Fibroblast of pulmonary artery (primary cell): ENCODE data around the gene MDH1B.

Experiments used
- DNase-seq: peaks from one replicate; pipeline ENCODE4 v3.0.0-alpha.2; 2010; ENCODE audit warnings: low read depth
- H3K4me3 ChIP-seq: replicated peaks from 2 replicates; pipeline ENCODE4 v1.5.1; 2011; ENCODE audit warnings: low read depth, mild to moderate bottlenecking, control low read depth, low read length, moderate library complexity
- CTCF ChIP-seq: IDR thresholded peaks from 2 replicates; pipeline ENCODE4 v1.5.1; 2011; ENCODE audit warnings: mild to moderate bottlenecking, control low read depth, low read length, inconsistent platforms; ENCODE audit errors: missing control alignments

Gene MDH1B

DNA sequence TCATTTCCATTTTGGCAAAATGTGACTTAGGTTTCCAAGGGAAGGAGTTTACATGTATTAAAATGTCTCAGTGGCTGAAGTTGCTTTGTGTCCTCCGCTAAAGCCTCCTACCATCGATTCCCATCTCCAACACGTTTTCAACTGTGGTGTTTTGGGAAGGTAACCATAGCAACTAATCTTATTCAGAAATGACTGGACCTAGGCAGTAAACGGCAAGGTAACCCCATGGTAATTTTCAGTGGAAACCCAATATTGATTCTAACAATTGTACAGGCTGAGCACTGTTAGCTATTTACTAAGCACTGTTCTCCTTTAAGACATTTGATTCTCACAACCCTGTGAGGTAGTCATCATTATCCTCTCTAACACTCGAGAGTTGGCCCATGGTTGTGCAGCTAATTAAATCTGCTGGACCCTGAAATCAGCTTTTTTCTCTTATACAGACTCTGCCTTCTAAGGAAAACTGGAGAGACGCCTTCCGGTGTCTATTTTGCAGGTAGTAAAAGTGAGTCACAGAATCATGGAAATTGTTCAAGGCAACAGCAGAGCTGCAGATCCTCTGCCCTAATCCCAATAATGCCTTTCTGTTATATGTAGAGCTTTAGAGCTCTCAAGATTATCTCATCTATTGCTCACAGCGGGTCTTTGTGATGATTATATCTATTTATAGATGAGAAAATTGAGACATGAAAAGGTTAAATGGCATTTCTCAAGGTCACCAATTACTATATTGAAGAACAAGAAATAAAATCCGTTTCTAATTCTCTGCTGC is 36.5 kb upstream of the MDH1B start:
- TF ChIP-seq CTCF: no peak
- DNase-seq: no peak

DNA sequence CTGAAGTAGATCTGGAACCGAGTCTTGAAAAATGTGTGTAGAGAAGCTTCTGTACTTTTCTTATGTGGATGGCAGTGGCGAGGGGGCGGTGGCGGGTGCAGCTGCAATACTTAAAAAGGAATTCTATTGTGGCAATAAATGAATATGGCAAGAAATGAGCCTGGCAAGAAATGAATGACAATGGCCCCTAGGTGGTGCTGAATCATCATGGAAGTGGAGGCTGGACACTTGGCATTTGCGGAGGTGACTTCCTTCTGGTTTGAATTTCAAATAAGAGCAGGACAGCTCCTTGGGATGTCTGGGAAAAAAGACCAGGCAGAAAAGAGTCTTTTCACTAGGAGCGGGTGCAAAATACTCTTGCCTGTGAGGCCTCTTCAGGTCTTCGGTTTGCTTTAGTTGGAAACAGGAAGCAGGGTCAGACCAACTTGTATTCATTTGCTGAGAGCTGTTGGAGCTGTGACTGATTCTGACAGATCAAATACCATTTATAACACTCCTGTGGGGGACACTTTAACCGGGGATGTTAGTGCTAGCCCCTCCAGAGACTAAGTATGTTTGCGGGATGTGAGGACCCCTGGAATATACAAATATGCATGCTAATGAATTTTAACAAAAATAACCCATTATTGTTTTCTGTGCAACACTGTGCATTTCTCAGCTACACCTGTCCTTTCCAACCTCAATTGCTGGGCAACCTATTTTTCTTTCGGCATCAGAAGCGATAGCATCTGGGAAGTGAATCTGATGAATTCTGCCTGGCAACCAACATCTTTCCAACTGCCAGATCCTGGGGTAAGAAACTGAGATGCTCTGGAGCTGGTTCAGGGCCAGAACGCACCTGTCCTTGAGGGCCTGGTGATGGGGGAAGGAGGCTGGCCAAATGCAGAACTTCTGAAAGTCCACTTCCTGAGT is 35.6 kb upstream of the MDH1B start:
- peak; percentile 84 for DNase-seq
- peak; percentile 72 for TF ChIP-seq CTCF
- no peak overlapping the region for H3K4me3 ChIP-seq

More for the DNA sequence above, 36.5 kb upstream of the MDH1B start:
- no peak overlapping the region for H3K4me3 ChIP-seq

GRCh38 chr2:206799083-206799482 is 34.0 kb upstream of the MDH1B start:
- TF ChIP-seq CTCF: no peak
- peak; percentile 34 for DNase-seq
- H3K4me3 ChIP-seq: no peak overlapping the region

GRCh38 chr2:206798000-206798399 is 32.9 kb upstream of the MDH1B start:
- no peak for TF ChIP-seq CTCF
- DNase-seq: peak; percentile 36

DNA sequence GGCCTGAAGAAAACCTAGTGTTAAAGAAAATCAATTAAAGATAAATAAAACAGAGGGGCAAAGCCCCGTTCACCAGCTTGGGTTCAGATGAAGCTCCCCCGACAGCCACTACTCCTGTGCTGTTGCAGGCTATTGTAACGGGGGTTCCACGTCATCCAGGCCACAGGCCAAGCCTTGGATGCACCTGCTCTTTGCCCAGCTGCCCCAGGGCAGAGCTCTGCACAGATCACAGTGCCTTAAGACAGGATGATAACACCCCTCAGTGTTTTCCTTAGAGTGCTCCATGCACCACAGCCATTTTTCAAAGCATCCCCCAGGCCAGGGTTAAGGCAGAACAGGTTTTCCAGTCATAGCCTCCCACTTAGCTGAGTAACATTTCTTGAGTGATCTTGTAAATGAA is 32.2 kb upstream of the MDH1B start:
- DNase-seq: no peak
- no peak for TF ChIP-seq CTCF
- H3K4me3 ChIP-seq: no peak overlapping the region

More at GRCh38 chr2:206798000-206798399, 32.9 kb upstream of the MDH1B start:
- H3K4me3 ChIP-seq: no peak overlapping the region

GRCh38 chr2:206792645-206793044 is 27.5 kb upstream of the MDH1B start:
- TF ChIP-seq CTCF: no peak
- DNase-seq: no peak
- no peak overlapping the region for H3K4me3 ChIP-seq
